Measurements from ENCODE around the gene KRT76.
"Not testable (repeated sequence)": the region's sequence is repeated elsewhere in the genome, so short reads cannot be mapped to it uniquely, and the experiment has no call there.

KRT76 gene

DNA sequence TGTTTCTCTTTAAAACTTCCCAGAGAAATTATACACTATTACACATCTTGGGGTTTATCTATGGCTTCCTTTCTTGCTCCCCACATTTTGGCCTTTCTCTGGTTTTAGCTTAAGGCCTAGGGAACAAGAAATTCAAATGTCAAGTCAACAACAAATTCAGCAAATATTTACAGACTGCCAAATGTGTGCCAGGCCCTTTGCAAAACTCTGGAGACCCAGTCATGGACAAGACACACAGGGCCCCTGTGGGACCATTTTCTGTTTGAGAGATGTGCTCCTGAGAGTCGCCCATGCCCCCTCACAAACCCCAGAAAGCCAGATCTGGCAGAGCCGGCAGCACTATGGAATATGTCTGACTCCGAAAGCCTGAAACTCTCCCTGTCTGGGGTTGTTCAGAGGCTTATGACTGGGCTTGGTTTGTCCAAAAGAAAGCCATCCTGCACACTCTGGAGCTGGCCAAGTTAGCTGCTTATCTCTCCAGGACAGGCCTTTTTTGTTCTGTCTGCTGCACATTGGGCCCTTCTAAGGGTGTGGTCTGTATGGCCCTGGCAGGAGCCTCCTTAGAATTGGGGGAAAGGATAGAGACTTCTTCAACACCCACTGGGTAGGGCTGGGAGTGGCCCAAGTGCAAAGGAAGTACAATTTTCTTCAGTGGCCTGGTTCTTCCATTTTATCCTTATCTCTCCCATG lies 19.8 kb upstream of the KRT76 start:
- DNase-seq: no peak

DNA sequence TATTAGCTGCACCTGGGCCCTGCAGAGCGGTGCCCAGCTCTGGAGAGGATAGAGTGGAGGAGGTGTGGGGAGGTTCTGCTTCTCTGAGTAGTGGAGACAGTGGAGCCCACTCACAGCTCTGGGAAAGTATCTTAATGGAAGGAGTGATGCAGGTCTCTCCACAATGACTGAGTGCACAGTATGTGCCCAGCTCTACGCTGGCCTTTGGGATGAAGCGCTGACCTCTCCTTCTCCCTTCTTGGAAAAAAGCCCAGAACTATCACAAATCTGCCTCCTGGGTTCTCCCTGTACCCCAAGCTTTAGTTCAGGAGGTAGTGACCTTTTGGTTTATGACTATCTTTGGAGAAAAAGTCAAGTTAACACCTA lies 19.3 kb upstream of the KRT76 start:
- no peak for DNase-seq

DNA sequence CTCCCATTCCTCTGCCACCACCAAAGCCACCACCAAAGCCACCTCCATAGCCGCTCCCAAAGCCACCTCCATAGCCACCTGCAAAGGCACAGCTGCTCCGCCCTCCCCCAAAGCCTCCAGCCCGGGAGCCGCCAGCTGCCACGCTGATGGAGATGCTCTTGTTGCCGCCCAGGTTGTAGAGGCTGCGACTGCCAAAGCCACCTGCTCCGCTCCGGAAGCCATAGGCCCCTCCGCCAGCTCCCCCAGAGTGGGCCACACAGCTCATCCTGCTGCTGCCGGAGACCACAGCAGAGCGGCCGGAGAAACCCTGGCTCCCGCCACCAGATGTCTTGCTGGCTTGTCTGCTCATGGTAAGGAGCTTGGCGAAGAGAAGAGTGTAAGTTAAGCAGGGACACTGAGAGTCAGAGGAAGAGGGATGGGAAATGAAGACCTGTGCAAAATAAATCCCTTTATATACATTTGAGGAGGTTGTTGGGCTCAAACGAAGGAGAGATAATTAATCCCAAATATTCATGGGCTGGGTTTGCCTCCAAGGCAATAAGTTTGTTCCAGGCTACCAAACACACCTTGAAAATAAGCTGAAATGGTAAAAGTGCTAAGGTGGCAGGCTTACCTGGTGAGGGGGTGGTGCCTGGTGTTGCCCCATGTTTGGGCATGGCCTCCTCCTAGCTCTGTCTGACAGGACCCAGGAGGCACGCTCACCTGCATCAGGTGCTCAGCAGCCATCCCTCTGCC lies 18.7 kb upstream of the KRT76 start, which contains the start of gene KRT3:
Gene KRT3 (minus strand): TSS at position 424 of the 735 bp plus-strand sequence. CDS start 75 bp downstream, at position 349.
- DNase-seq: no peak

DNA sequence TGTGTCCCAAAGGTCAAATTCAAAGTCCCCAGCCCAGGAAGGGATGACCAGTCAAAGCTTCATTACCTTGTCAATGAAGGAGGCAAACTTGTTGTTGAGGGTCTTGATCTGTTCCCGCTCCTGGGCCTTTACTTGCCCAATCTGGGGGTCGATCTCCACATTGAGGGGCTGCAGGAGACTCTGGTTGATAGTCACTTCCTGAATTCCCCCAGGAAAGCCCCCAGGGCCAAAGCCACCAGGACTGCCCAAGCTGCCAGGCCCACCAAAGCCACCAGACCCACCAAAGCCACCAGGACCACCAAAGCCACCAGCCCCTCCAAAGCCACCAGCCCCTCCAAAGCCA lies 18.2 kb upstream of the KRT76 start:
- DNase-seq: not testable (repeated sequence)

DNA sequence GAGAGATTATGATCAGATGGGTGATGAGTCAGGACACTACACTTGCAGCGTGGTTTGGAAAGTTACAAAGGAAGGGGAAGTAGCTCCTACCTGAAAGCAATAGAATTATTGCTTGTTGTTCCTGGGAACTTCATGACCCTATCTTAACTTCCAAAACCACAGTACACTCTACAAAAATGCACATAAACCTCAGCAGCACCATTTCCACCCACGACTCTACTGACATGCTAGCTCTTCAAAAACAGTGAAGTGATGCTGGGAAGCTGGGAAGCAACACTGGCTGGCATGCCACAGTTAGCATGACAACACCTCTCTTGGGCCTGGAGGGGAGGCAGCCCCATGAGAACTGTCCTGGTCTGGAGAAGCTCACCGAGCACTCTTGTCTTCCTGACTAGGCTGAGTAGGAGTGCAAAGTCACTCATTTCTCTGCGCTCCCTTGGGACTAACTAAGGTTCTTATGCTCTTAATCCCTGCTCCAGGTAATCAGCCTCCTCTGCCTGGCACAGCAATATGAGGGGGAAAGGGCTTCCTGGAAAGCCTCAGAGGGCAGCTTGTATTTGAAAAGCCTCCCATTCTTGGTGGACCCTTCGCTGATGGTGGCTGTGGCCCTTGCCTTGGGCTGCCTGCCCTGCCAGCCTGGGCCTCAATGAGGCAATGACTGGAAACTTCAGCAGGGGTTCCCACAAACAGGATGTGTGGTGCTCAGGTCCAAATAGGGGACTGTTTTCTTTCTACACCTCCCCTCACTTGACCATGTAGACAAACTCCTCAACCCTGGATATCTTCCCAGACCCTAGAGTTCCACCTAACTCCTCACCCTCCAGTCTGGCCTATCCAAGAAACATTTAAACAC lies 17.6 kb upstream of the KRT76 start:
- peak; percentile 28 for DNase-seq

DNA sequence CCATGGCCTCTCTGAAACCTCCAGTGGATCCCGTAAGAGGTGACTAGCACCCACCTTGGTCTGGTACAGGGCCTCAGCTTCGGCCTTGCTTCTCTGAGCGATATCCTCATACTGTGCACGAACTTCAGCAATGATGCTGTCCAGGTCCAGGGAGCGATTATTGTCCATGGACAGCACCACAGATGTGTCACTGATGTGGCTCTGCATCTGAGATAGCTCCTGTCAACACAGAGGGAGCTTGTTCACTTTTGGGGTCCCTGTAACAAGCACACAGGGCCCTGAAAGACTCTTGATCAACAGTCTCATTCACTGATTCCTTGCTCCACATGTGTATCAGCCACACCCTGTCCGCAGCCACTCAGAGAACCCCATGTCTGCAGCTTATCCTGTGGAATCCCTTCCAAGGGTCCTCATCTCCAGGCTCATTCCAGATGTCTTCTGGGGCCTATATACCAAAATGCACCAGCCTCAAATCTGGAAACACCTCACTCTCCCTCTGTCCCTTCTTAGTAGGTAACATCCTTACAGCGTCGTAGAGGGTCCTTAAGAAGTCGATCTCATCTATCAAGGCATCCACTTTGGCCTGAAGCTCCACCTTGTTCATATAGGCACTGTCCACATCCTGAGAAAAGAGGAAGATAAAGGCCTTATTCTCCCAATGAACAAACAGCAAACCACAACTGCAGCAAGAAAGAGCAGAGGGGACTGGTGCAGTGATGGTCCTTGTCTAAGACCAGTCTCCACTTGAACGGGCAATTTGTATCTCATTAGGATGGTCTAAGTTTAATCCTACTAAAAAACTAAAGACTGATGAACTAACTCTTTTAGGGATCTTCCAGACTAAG lies 15.3 kb upstream of the KRT76 start:
- DNase-seq: no peak

DNA sequence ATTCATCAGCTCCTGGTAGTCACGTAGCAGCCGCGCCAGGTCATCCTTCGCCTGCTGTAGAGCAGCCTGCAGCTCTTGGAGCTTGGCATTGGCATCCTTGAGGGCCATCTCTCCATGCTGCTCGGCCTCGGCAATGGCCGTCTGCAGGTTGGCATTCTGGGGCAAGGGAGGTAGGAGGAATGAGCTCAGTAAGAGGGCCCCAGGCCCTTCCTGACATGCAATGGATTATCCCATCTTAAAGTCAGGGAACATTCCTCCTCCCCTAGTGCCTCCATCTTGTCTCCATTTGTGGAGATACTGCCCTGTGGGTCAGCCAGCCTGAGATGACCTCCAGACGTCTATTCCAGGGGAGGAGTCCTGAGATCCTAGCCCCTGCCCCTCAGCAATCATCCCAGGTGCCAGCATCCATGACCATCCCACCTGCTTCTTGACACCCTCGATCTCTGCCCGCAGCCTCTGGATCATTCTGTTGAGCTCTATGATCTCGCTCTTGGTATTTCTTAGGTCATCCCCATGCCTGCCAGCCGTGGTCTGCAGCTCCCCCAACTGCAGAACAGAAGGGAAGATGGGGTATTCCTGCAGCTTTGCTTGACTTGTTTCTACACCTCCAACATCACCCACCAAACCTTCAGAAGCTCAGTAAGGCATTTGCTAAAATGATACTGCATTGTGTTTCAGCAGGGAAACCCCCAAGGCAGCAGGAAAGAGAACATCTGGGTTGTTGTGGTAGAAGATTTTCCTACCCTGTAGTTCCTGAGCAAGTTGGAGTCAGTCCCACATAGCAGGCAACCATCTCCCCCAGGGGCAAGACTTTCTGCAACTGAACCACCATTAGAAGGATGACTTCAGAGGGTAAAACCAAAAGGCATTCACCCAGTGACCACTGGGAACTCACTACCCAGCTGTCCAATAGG lies 14.4 kb upstream of the KRT76 start:
- DNase-seq: peak; percentile 10

DNA sequence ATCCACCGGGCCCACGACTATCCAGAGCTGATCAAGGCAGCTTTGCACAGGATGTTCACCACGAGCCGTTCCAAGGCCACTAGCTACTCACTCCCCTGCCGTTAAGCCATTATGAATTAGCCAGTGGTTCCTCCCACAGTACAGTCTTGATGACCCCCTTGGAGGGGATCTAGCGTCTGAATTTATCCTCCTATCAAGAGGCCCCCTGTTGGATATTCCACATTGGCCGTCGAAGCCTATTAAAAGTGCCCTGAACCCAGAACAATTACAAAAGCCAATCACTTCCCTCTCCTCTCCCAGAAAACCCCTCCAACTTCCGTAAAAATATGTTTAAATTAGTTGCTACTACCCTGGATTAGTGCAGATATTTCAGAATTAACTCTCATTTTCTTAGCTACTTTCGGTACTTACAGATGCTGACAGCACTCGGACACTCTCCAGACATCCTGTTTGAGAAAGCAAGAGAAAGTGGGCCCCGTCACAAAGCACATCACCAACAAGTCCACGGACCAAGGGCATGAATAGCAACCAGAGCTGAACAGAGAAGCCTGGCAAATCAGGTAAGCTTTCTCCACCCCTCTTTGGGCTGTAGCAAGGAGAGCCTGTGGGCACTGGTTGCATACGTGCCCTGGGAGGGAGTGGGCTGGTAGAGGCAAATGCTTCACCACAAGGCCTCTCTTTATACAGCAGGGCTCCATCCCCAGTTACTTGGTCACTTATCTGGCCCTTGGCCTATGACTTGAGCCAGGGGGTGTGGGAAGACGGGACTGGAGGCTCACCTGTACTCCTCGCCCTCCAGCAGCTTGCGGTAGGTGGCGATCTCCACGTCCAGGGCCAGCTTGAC lies 13.5 kb upstream of the KRT76 start:
- DNase-seq: no peak

DNA sequence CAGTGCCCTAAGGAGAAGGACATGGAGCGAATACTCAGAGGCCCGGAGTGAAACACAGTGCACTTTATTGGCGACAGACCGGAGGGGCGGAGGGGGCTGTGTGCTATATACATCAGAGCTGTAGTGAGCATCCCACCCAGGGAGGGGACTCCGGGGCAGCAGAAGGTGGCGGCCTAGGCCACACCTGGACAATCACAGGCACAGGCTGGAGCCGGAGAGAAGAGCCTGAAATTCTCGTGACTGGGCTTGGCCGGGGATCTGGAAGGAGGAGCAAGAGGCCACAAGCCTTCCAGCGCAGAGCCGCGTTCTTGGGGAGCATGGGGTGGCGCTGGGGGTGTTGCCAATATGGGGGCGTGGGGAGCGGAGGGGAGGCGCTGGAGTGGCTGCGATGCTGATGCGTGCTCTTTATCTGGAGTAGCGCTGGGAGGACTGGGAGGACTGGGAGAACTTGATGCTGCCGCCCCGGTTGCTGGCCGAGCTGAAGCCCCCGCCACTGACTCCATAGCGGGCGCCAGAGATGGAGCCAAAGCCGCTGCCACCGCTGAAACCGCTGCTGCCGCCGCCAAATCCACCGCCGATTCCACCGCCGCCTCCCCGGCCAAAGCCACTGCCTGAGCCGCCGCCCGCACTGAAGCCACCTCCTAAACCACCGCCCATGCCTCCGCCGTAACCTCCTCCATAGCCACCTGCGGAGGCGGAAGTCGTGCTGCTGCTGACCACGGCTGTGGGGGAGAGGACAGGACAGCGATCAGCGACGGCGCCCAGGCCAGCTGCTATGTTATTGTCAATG lies 12.7 kb upstream of the KRT76 start:
- DNase-seq: no peak

DNA sequence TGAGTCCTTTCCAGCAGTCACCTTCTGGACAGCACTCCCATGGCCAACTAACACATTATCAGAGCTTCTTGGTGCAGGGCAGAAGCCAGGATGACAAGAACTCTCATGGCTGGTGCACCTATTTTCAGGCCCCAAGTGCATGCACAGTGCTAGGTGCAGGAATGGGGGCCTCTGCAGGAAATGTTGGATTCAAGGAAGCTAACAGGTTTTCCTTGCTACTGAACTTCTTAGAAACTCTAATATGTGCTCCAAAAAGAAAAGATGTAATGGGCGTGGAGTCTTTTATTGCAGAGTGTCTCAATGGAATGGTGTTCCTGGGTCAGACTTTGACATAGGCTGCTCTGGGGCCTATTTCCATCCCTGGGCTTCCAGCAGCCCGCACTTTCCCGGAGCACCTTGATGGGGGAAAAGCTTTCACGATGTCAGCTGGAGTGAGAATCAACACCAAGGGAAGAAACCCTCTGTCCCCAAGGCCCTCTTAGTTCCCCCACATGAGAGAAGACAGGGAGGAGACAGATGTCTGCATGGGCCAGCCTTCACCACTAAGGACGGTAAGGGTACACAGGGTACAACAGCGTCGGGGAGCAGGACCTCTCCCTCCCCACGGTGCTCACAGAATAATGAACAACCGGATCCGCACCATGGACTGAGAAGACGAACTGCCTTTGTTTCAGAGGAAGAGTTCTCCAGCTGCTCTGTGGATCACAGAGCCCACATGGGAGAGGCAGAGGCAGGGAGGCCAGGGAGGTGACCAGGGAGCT lies 11.9 kb upstream of the KRT76 start:
- DNase-seq: no peak

DNA sequence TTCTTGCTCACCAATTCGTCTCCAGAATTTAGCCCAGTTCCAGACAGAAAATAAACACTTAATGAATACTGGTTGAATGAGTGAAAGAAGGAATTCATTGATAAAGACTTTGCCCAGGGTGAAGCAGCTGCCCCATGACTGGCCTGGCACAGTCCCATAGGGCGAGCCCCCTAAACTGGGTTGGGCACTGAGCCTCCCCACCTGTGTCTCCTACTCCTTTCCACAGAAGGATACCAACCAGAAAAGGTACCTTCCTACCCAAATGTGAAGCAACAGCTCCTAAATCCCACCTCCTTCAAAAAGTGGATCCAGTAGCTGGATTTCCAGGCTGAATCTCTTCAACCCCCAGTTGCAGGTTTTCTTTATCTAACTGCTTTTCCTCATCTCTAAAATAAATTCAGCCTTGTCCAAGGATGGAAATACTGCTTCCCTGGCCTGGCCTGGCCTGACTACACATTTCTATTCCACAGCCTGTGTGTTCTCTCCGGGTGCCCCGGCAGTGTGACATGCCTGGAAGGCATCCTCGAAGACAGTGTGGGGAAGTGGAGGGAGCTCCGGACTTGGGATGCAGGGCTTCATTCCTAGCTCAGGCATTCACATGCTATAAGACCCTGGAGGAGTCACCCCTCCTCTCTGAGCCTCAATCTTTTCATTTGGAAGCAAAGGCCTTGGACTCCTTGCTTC lies 11.2 kb upstream of the KRT76 start:
- no peak for DNase-seq

DNA sequence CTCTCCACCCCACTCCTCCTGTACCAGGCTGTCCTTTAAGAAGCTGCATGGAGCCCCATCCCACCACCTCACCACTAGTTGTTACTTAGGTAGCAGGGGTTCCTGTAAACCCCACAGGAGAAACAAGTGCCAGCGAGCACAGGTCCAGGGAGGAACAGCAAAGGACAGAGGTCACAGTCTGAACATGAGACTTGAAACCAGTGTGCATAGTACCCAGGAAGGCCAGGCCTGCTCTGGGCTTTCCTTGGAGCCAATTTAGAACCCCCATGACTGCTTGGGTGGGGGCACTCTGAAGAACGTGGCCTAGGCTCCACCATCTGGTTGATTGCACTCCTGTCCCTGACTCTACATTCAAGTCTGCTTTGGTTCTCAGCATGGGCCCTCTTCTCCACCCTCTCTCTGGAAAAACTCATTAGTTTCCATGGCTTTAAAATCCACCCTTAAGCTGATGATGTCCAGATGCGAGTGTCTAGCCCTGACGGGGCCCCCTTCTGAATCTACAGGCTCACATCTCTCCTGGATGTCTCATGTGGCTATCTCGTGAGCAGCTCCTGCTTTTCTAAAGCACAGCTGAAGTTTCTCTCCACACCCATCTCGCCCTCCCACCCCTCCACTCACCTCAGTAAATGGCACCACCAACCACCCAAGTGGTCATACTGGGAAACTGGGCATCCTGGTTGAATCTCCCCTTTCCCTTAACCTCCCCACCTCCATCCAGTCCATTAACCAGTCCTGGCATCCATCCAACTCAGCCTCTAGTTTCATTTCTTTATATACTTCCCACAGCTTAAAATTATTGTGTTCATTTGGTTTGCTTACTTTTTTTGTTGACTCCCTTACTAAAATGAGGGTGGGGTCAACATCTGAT lies 10.4 kb upstream of the KRT76 start:
- no peak for DNase-seq

DNA sequence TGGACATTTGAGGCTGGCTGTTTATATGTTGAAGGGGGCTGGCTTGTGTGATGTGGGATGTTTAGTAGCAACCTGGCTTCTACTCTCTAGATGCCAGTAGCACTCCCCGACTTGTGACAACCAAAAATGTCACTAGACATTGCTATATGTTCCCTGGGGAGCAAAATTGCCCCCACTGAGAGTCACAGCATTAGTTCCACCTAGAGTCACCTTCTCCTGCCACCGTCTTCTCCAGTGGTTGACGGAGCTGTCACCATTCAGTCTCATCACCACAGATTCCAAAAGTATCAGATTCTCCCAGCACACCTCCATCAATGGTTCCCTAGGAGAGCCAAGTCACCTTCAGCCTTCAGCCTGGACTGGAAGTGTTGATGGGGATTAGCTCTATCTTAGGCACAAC lies 7.8 kb upstream of the KRT76 start:
- no peak for DNase-seq

DNA sequence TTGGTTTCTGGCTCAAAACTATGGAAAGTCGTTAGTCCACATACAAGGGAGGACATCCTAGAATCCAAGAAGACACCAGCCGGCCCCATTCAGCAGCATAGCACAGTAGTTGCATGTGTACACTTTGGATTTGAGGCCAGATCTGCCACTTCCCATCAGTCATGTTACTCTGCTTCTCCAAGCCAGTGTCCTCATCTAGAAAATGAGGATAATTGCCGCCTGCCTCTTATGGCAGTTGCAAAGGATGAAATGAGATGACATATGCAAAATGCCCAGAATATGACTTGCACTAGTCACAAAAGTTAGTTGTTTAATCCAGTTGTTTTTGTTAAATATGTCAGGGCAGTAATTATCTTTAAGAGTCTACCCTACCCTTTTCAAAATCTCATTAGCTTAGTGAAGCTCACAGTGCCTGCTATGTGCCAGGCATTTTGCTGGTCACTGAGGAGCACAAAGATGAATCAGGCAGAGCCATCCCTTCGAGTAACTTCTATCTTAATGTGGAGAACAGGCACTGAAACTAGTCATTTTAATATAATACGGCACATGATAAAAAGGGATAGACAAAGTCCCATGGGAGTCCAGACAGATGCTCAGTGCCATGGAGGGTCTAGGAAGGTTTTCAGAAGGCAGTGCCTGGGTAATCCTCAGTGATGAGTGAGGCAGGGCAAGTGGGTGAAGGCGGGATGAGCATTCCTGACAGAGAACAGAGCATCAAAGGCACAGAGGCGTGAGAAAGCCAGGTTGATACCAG lies 6.6 kb upstream of the KRT76 start:
- DNase-seq: no peak

DNA sequence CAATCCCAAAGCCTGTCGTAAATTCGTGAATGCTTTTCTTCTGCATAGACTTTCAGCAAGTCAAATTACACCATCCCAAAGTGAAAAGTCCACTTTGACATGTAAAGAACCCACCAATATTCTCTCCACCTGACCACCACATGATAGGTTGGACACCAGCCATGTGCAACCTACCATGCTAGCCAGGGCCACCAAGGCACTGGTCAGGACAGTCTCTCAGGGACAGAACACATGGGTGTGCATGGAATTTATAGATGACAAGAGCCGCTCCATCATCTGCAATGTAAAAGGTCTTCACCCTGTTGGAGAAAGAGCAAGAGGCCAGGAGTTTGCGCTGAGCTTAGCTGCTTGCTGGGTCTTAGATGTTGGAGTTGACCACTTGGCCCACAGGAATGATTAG lies 5.4 kb upstream of the KRT76 start:
- DNase-seq: no peak

DNA sequence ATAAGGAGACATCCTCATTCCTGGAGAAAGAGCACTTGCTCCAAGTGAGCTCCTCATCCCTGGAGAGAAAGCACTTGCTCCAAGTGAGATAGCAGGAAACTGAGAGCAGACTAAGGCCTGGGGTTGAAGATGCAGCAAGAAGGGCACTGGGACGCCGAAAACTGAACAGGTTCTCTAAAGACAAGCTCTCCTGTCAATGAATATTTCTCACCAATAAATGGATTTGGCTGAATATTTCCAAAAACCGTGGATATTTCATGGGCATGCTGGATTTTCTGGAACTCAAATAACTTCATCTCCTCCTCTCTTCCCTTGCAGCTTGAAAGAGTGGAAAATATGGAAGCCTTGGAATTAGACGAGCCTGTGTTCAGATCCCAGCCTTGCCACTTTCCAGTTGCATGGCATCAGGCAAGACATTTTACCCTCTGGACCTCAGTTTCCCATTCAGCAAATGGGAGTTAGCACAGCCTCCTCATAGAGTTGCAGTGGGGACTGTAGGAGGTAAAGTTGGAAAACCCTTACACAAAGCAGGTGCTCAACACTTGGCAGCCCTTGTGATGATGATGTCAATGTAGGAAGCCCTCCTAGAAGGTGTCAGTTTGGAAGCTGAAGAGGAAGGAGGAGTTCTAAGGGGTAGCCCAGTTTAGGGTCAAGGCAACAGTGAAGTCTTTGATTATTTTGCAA lies 4.4 kb upstream of the KRT76 start:
- no peak for DNase-seq
